GM23338 (cell line): Measurements from ENCODE around the gene RTEL1. TPM values are rescaled to one million over a fixed set of nuclear protein-coding genes. Genes with fewer than 3 reads are reported as not detected.
"Not testable (repeated sequence)": the region's sequence is repeated elsewhere in the genome, so short reads cannot be mapped to it uniquely, and the experiment has no call there.

ENCODE experiments used
- ATAC-seq: fragments of 200-7000 bp; cut with Tn5 transposase; 3 replicates; pipeline ENCODE4 v1.9.1; 2020
- DNase-seq: peaks from one replicate; pipeline ENCODE4 v3.0.0-alpha.2; 2015; ENCODE audit warnings: low spot score
- H2AFZ ChIP-seq: fragments of 200-600 bp; sonication (generic); 2 replicates; pipeline ENCODE4 v1.8.0; 2016; ENCODE audit warnings: antibody characterized with exemption, mild to moderate bottlenecking, moderate library complexity
- H3F3A ChIP-seq: fragments of 200-600 bp; sonication (generic); replicated peaks from 2 replicates; pipeline ENCODE4 v1.8.0; 2017; ENCODE audit warnings: antibody characterized with exemption, mixed run types, low read depth
- H3K27ac ChIP-seq: fragments of 200-600 bp; sonication (generic); 2 replicates; pipeline ENCODE4 v1.6.1; 2016; ENCODE audit warnings: low read depth
- H3K27me3 ChIP-seq: fragments of 200-600 bp; sonication (generic); 2 replicates; pipeline ENCODE4 v1.8.0; 2016; ENCODE audit warnings: mild to moderate bottlenecking, mixed run types, moderate library complexity; ENCODE audit not compliant: insufficient read depth
- H3K36me3 ChIP-seq: fragments of 200-600 bp; sonication (generic); 2 replicates; pipeline ENCODE4 v1.8.0; 2016; ENCODE audit warnings: mild to moderate bottlenecking; ENCODE audit not compliant: insufficient read depth
- H3K4me1 ChIP-seq: fragments of 200-600 bp; sonication (generic); 2 replicates; pipeline ENCODE4 v1.8.0; 2016; ENCODE audit warnings: mild to moderate bottlenecking, moderate library complexity; ENCODE audit not compliant: insufficient read depth
- H3K4me2 ChIP-seq: fragments of 200-600 bp; sonication (generic); 2 replicates; pipeline ENCODE4 v1.7.1; 2017; ENCODE audit warnings: mixed run types
- H3K4me3 ChIP-seq: fragments of 200-600 bp; sonication (generic); 2 replicates; pipeline ENCODE4 v1.6.1; 2016; ENCODE audit warnings: mixed run types
- H3K79me2 ChIP-seq: fragments of 200-600 bp; sonication (generic); replicated peaks from 2 replicates; pipeline ENCODE4 v1.8.0; 2017; ENCODE audit warnings: mild to moderate bottlenecking; ENCODE audit not compliant: insufficient read depth
- H3K9me2 ChIP-seq: fragments of 200-600 bp; sonication (generic); 2 replicates; pipeline ENCODE4 v1.8.0; 2017; ENCODE audit not compliant: insufficient read depth
- H4K20me1 ChIP-seq: fragments of 200-600 bp; sonication (generic); replicated peaks from 2 replicates; pipeline ENCODE4 v1.8.0; 2017; ENCODE audit warnings: mild to moderate bottlenecking; ENCODE audit not compliant: insufficient read depth
- H3K27ac Mint-ChIP-seq: 2 replicates; pipeline ENCODE4 v1.8.0; 2020; ENCODE audit warnings: inconsistent platforms, mild to moderate bottlenecking, moderate library complexity, mixed read lengths
- H3K27me3 Mint-ChIP-seq: 3 replicates; pipeline ENCODE4 v1.8.0; 2022; ENCODE audit warnings: low read depth, mild to moderate bottlenecking, moderate library complexity, mixed read lengths, inconsistent platforms; ENCODE audit not compliant: insufficient read depth, poor library complexity
- H3K36me3 Mint-ChIP-seq: 3 replicates; pipeline ENCODE4 v1.8.0; 2021; ENCODE audit warnings: low read depth, mild to moderate bottlenecking, inconsistent platforms, moderate library complexity, mixed read lengths
- H3K4me1 Mint-ChIP-seq: 3 replicates; pipeline ENCODE4 v1.8.0; 2020; ENCODE audit warnings: mild to moderate bottlenecking, inconsistent platforms, mixed read lengths
- H3K4me3 Mint-ChIP-seq: 3 replicates; pipeline ENCODE4 v1.8.0; 2021; ENCODE audit warnings: moderate library complexity, mild to moderate bottlenecking, inconsistent platforms, mixed read lengths
- H3K9me3 Mint-ChIP-seq: 3 replicates; pipeline ENCODE4 v1.8.0; 2020; ENCODE audit warnings: moderate library complexity, mild to moderate bottlenecking, inconsistent platforms, mixed read lengths
- CREB1 ChIP-seq: fragments of 250-450 bp; sonication (Bioruptor Pico); IDR thresholded peaks from 2 replicates; pipeline ENCODE4 v1.5.0; 2020; ENCODE audit warnings: low read depth, mild to moderate bottlenecking, moderate library complexity
- CTCF ChIP-seq, 2 experiments: fragments of 200-600 bp in 1 of 2; sonication (generic) in 1 of 2; conservative IDR thresholded peaks; 2 replicates each; pipeline versions ENCODE4 v1.5.1 to v1.6.1; 2016 to 2017; ENCODE audit warnings: antibody characterized with exemption in 2 of 2, low read depth in 2 of 2, mild to moderate bottlenecking in 2 of 2, moderate library complexity in 1 of 2
- EZH2phosphoT487 ChIP-seq: fragments of 200-600 bp; sonication (generic); IDR thresholded peaks from one replicate; pipeline ENCODE4 v1.8.1; 2018; ENCODE audit warnings: antibody characterized with exemption; ENCODE audit not compliant: unreplicated experiment
- STAT1 ChIP-seq: IDR thresholded peaks from one replicate; pipeline ENCODE4 v1.6.1; 2016; ENCODE audit warnings: antibody characterized with exemption; ENCODE audit not compliant: unreplicated experiment
- polyA plus RNA-seq: library from polyadenylated mRNA; unstranded; fragments of >200 nt; fragmentation: Nextera tagmentation; extraction: Ambion mirVana; gene quantifications from 2 replicates; pipeline ENCODE4 v1.2.1, GENCODE V29; 2016
- total RNA-seq: library from RNA; depleted of rRNA; stranded (reverse); fragments of >200 nt; shearing (Covaris generic); gene quantifications from 2 replicates; pipeline ENCODE4 v1.2.3, GENCODE V29; 2014
- TF ChIP-seq, protein P1 (sequence below): IDR thresholded peaks from 2 replicates; pipeline ENCODE4 v1.6.1; 2016; ENCODE audit warnings: antibody characterized with exemption

Gene RTEL1
- total and polyA plus RNA-seq, 2 experiments from 2014 or later: 14.2 to 34.5 TPM

GRCh38 chr20:63718996-63719395 is 60.9 kb downstream of the RTEL1 start:
- Histone ChIP-seq H3K27ac (no peak overlapping the region), H4K20me1 (peaks cover 22% of the 10 kb centered on the region), H3K4me1 (no peaks in the 10 kb centered on the region), H3K79me2 (peaks cover 68% of the 10 kb centered on the region), H3K4me3 (no peak overlapping the region), H3K9me2 (no peaks in the 10 kb centered on the region), H3K4me2 (no peak overlapping the region), H3F3A (0 out of 2 replicates have a peak, but pooled peaks cover 6% of the 10 kb centered on the region), H3K27me3 (no peaks in the 10 kb centered on the region), H3K36me3 (peaks cover 11% of the 10 kb centered on the region; the same call in 1 of the 2 replicates), H2AFZ (no peak overlapping the region)
- no peak overlapping the region for H3K27ac Mint-ChIP-seq
- no peak for TF ChIP-seq STAT1
- H3K4me3 Mint-ChIP-seq: no peak overlapping the region
- no peaks in the 10 kb centered on the region; the same call in 2 of the 3 replicates for H3K9me3 Mint-ChIP-seq
- DNase-seq (no peak), ATAC-seq (no peak)
- no peaks in the 10 kb centered on the region for H3K4me1 Mint-ChIP-seq
- peaks cover 42% of the 10 kb centered on the region for H3K36me3 Mint-ChIP-seq
- H3K27me3 Mint-ChIP-seq: peaks cover 4% of the 10 kb centered on the region

- not testable (repeated sequence) for ATAC-seq, H3K27ac Mint-ChIP-seq, H3K4me1 Mint-ChIP-seq, H3F3A ChIP-seq, H2AFZ ChIP-seq, H3K36me3 ChIP-seq, H3K27me3 Mint-ChIP-seq, DNase-seq, H3K9me3 Mint-ChIP-seq, H3K27me3 ChIP-seq, H3K4me3 Mint-ChIP-seq, H3K4me1 ChIP-seq, H3K9me2 ChIP-seq, H3K27ac ChIP-seq, H3K4me3 ChIP-seq, H3K4me2 ChIP-seq
- Histone ChIP-seq H4K20me1 (peaks cover 13% of the 10 kb centered on the region), H3K79me2 (peaks cover 40% of the 10 kb centered on the region)
- peaks cover 40% of the 10 kb centered on the region for H3K36me3 Mint-ChIP-seq
These were observed 65.0 kb downstream of the RTEL1 start for GRCh38 chr20:63722967-63723622.

DNA sequence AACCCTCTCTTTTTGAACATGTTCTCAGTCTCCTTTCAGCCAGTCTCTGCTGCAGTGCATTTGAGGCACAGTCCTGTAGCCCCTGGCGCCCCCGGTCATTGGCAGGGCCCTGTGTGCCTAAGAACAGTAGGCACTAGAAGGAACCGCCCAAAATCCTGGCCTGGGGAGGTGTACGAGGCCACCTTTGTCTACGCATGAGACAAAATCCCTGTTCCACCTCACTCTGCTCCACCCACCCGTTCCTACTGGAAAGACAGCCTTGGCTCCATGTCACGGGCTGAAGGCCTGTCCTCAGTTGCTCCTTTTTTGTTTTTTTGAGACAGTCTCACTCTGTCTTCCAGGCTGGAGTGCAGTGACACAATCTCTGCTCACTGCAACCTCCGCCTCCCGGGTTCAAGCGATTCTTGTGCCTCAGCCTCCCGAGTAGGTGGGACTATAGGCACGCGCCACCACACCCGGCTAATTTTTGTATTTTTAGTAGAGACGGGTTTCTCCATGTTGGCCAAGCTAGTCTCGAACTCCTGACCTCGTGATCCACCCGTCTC is 72.1 kb downstream of the RTEL1 start:
- H3K9me2 ChIP-seq, H3K36me3 ChIP-seq, H4K20me1 ChIP-seq, H3K79me2 ChIP-seq, H3K4me2 ChIP-seq, H3K9me3 Mint-ChIP-seq, H3K4me1 ChIP-seq, H3K4me3 ChIP-seq, ATAC-seq, H3K4me3 Mint-ChIP-seq, H2AFZ ChIP-seq, DNase-seq, H3K27ac Mint-ChIP-seq, H3K4me1 Mint-ChIP-seq, H3K27me3 Mint-ChIP-seq, H3K27me3 ChIP-seq, H3K27ac ChIP-seq: not testable (repeated sequence)
- peaks cover 12% of the 10 kb centered on the region for H3F3A ChIP-seq
- peaks cover 27% of the 10 kb centered on the region for H3K36me3 Mint-ChIP-seq

DNA sequence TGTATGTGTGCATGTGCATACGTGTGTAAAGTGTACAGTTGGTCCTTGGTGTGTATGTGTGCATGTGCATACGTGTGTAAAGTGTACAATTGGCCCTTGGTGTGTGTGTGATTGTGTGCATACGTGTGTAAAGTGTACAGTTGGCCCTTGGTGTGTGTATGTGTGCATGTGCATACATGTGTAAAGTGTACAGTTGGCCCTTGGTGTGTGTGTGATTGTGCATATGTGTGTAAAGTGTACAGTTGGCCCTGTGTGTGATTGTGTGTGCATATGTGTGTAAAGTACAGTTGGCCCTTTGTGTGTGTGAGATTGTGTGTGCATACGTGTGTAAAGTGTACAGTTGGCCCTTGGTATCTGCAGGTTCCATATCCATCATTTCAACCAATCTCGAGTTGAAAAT is 73.3 kb downstream of the RTEL1 start:
- Histone ChIP-seq H3K4me3 (no peak overlapping the region), H3K4me1 (no peaks in the 10 kb centered on the region), H3K27me3 (no peaks in the 10 kb centered on the region), H3K36me3 (no peaks in the 10 kb centered on the region), H3K27ac (no peak overlapping the region), H3F3A (peaks cover 12% of the 10 kb centered on the region), H3K4me2 (no peak overlapping the region), H3K9me2 (0 out of 2 replicates have a peak, but pooled peaks cover 5% of the 10 kb centered on the region), H4K20me1 (no peaks in the 10 kb centered on the region; the same call in 1 of the 2 replicates), H2AFZ (no peak overlapping the region), H3K79me2 (peaks cover 3% of the 10 kb centered on the region; the same call in 1 of the 2 replicates)
- Mint-ChIP-seq H3K4me1 (no peaks in the 10 kb centered on the region), H3K4me3 (no peak overlapping the region), H3K27ac (no peak overlapping the region), H3K27me3 (peaks cover 9% of the 10 kb centered on the region), H3K36me3 (peaks cover 19% of the 10 kb centered on the region), H3K9me3 (no peaks in the 10 kb centered on the region; the same call in 2 of the 3 replicates)
- ATAC-seq (no peak), DNase-seq (no peak)
- TF ChIP-seq, protein P1, sequence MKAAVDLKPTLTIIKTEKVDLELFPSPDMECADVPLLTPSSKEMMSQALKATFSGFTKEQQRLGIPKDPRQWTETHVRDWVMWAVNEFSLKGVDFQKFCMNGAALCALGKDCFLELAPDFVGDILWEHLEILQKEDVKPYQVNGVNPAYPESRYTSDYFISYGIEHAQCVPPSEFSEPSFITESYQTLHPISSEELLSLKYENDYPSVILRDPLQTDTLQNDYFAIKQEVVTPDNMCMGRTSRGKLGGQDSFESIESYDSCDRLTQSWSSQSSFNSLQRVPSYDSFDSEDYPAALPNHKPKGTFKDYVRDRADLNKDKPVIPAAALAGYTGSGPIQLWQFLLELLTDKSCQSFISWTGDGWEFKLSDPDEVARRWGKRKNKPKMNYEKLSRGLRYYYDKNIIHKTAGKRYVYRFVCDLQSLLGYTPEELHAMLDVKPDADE: no peak
- no peak for TF ChIP-seq CTCF (conservative IDR thresholded peaks at IDR 0.05; ENCODE audit: low read depth in 2 of 2)
- TF ChIP-seq STAT1: no peak
- no peak for TF ChIP-seq EZH2phosphoT487
- TF ChIP-seq CREB1 (CRISPR knock-in tag): no peak
